ENCODE measurements around the gene OR8A1.

Gene OR8A1

GRCh38 chr11:124569697-124570096 is at the start of gene OR8A1:
TSS of gene OR8A1 (plus strand) at chr11:124569997. CDS start at chr11:124570120, 123 bp downstream.
- no peak for DNase-seq (ENCODE audit: extremely low read depth, low read depth)

GRCh38 chr11:124520550-124520854 is 49.3 kb upstream of the OR8A1 start:
- H3K4me3 ChIP-seq (replicated peaks; ENCODE audit: low read depth, low read length): no peak overlapping the region
- TF ChIP-seq CTCF (IDR thresholded peaks at IDR 0.05; ENCODE audit: low read depth, low read length, missing control alignments): no peak
- no peak for DNase-seq (ENCODE audit: extremely low read depth, low read depth)

More at GRCh38 chr11:124569697-124570096, at the start of gene OR8A1:
- H3K4me3 ChIP-seq (replicated peaks; ENCODE audit: low read depth, low read length): no peak within 1 kb of the TSS
- TF ChIP-seq CTCF (IDR thresholded peaks at IDR 0.05; ENCODE audit: low read depth, low read length, missing control alignments): no peak

GRCh38 chr11:124533626-124534025 is 36.2 kb upstream of the OR8A1 start:
- H3K4me3 ChIP-seq (replicated peaks; ENCODE audit: low read depth, low read length): no peak overlapping the region
- TF ChIP-seq CTCF (IDR thresholded peaks at IDR 0.05; ENCODE audit: low read depth, low read length, missing control alignments): no peak
- DNase-seq (ENCODE audit: extremely low read depth, low read depth): no peak

GRCh38 chr11:124534051-124534450 is 35.7 kb upstream of the OR8A1 start:
- H3K4me3 ChIP-seq (replicated peaks; ENCODE audit: low read depth, low read length): no peak overlapping the region
- TF ChIP-seq CTCF (IDR thresholded peaks at IDR 0.05; ENCODE audit: low read depth, low read length, missing control alignments): no peak
- no peak for DNase-seq (ENCODE audit: extremely low read depth, low read depth)

GRCh38 chr11:124535552-124536232 is 34.1 kb upstream of the OR8A1 start:
- no peak for TF ChIP-seq CTCF (IDR thresholded peaks at IDR 0.05; ENCODE audit: low read depth, low read length, missing control alignments)
- DNase-seq (ENCODE audit: extremely low read depth, low read depth): no peak
- no peak overlapping the region for H3K4me3 ChIP-seq (replicated peaks; ENCODE audit: low read depth, low read length)

- DNase-seq (ENCODE audit: extremely low read depth, low read depth): no peak
- TF ChIP-seq CTCF (IDR thresholded peaks at IDR 0.05; ENCODE audit: low read depth, low read length, missing control alignments): no peak
- no peak overlapping the region for H3K4me3 ChIP-seq (replicated peaks; ENCODE audit: low read depth, low read length)
These were observed 33.3 kb upstream of the OR8A1 start for GRCh38 chr11:124536520-124536919.

GRCh38 chr11:124538019-124538418 is 31.8 kb upstream of the OR8A1 start:
- DNase-seq (ENCODE audit: extremely low read depth, low read depth): no peak
- TF ChIP-seq CTCF (IDR thresholded peaks at IDR 0.05; ENCODE audit: low read depth, low read length, missing control alignments): no peak
- no peak overlapping the region for H3K4me3 ChIP-seq (replicated peaks; ENCODE audit: low read depth, low read length)

Data from HFF-Myc (cell line).